GM12891 (cell line): ENCODE results near the gene SNX30.

Source experiments
- PAX5 ChIP-seq: IDR thresholded peaks from 2 replicates; pipeline ENCODE4 v1.6.1; 2011; ENCODE audit warnings: low read length, moderate library complexity, mild to moderate bottlenecking; ENCODE audit not compliant: insufficient read depth, severe bottlenecking
- POLR2A ChIP-seq: IDR thresholded peaks from 2 replicates; pipeline ENCODE4 v1.6.1; 2011; ENCODE audit warnings: low read depth, low read length, control low read depth
- POLR2AphosphoS5 ChIP-seq: IDR thresholded peaks from 2 replicates; pipeline ENCODE4 v1.6.1; 2011; ENCODE audit warnings: low read depth, low read length, control low read depth
- POU2F2 ChIP-seq: IDR thresholded peaks from 2 replicates; pipeline ENCODE4 v1.6.1; 2011; ENCODE audit warnings: low read depth, mild to moderate bottlenecking, control low read depth, low read length, moderate library complexity
- SPI1 ChIP-seq: IDR thresholded peaks from 2 replicates; pipeline ENCODE4 v1.6.1; 2011; ENCODE audit warnings: low read depth, low read length, control low read depth
- TAF1 ChIP-seq: IDR thresholded peaks from 2 replicates; pipeline ENCODE4 v1.6.1; 2011; ENCODE audit warnings: low read depth, low read length, control low read depth

DNA sequence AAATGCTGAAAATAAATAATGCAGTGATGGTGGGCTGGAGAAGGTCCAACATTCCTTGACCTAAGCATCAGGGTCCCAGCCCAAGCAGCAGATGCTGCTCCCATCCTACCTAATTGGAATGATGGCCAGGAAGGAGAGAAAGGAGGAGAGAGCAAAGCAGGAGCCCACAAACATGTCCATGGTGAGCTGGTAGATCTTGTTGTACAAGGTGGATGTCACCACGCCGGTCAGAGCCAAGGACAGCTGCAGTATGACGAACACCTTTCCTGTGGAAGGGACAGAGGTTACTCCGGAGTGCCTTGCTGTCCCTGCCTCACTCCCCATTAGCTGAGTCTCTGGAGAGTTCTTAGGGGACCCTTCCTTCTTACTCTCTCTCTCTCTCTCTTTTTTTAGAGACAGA is 135.8 kb downstream of the SNX30 start:
- TF ChIP-seq POLR2A: no peak
- TF ChIP-seq SPI1: no peak
- no peak for TF ChIP-seq POLR2AphosphoS5
- no peak for TF ChIP-seq TAF1
- TF ChIP-seq PAX5: no peak
- no peak for TF ChIP-seq POU2F2
